Dedifferentiated amniotic fluid mesenchymal stem cell (primary cell): ENCODE results near the gene UCKL1.

ENCODE experiments used
- DNase-seq: peaks from one replicate; pipeline ENCODE4 v3.0.0-alpha.2; 2016; ENCODE audit errors: extremely low spot score

Gene UCKL1

GRCh38 chr20:63890201-63890576 is 66.0 kb downstream of the UCKL1 start:
- DNase-seq, result no peak
